ENCODE results near the gene PRRT1.

PRRT1 gene

GRCh38 chr6:32114796-32115195 is 36.9 kb downstream of the PRRT1 start:
- H3K4me1 ChIP-seq (ENCODE audit: control insufficient read depth in 1 of 2, insufficient read depth in 1 of 2, low read depth in 1 of 2, low read length in 1 of 2), result no peaks in the 10 kb centered on the region
- no peak overlapping the region for H3K4me3 ChIP-seq (ENCODE audit: low read depth in 1 of 2, low read length in 1 of 2)
- TF ChIP-seq CTCF (IDR thresholded peaks at IDR 0.05), result no peak
- no peaks in the 10 kb centered on the region for H3K9me3 ChIP-seq
- no peak overlapping the region for H3K27ac ChIP-seq
- peaks cover 3% of the 10 kb centered on the region for H3K27me3 ChIP-seq
- peaks cover 93% of the 10 kb centered on the region for H3K36me3 ChIP-seq

- peaks cover 82% of the 10 kb centered on the region for H3K36me3 ChIP-seq
- no peaks in the 10 kb centered on the region for H3K4me1 ChIP-seq (ENCODE audit: control insufficient read depth in 1 of 2, insufficient read depth in 1 of 2, low read depth in 1 of 2, low read length in 1 of 2)
- no peaks in the 10 kb centered on the region for H3K9me3 ChIP-seq
- no peak for TF ChIP-seq CTCF (IDR thresholded peaks at IDR 0.05)
- H3K27ac ChIP-seq, result peak overlapping the region; percentile 13
- peaks cover 14% of the 10 kb centered on the region for H3K27me3 ChIP-seq
- H3K4me3 ChIP-seq (ENCODE audit: low read depth in 1 of 2, low read length in 1 of 2), result no peak overlapping the region
Measured at GRCh38 chr6:32113386-32114352, 38.1 kb downstream of the PRRT1 start.

- Histone ChIP-seq H3K9me3 (no peaks in the 10 kb centered on the region), H3K27me3 (peaks cover 25% of the 10 kb centered on the region), H3K27ac (no peak overlapping the region), H3K4me3 (ENCODE audit: low read depth in 1 of 2, low read length in 1 of 2) (no peak overlapping the region), H3K4me1 (ENCODE audit: control insufficient read depth in 1 of 2, insufficient read depth in 1 of 2, low read depth in 1 of 2, low read length in 1 of 2) (no peaks in the 10 kb centered on the region), H3K36me3 (peaks cover 70% of the 10 kb centered on the region)
- no peak for TF ChIP-seq CTCF (IDR thresholded peaks at IDR 0.05)
Measured at GRCh38 chr6:32112431-32112980, 39.2 kb downstream of the PRRT1 start.

- no peak overlapping the region for H3K4me3 ChIP-seq (ENCODE audit: low read depth in 1 of 2, low read length in 1 of 2)
- H3K27me3 ChIP-seq, result peaks cover 35% of the 10 kb centered on the region
- no peaks in the 10 kb centered on the region for H3K9me3 ChIP-seq
- H3K27ac ChIP-seq, result no peak overlapping the region
- H3K36me3 ChIP-seq, result peaks cover 61% of the 10 kb centered on the region
- no peaks in the 10 kb centered on the region for H3K4me1 ChIP-seq (ENCODE audit: control insufficient read depth in 1 of 2, insufficient read depth in 1 of 2, low read depth in 1 of 2, low read length in 1 of 2)
- no peak for TF ChIP-seq CTCF (IDR thresholded peaks at IDR 0.05)
Measured at GRCh38 chr6:32111424-32112066, 40.2 kb downstream of the PRRT1 start.

- H3K4me3 ChIP-seq (ENCODE audit: low read depth in 1 of 2, low read length in 1 of 2), result no peak overlapping the region
Measured at GRCh38 chr6:32110632-32111031, 41.1 kb downstream of the PRRT1 start.

More at GRCh38 chr6:32110632-32111031, 41.1 kb downstream of the PRRT1 start:
- TF ChIP-seq CTCF (IDR thresholded peaks at IDR 0.05), result no peak
- Histone ChIP-seq H3K36me3 (peaks cover 51% of the 10 kb centered on the region), H3K27ac (no peak overlapping the region), H3K27me3 (peaks cover 41% of the 10 kb centered on the region), H3K9me3 (no peaks in the 10 kb centered on the region), H3K4me1 (ENCODE audit: control insufficient read depth in 1 of 2, insufficient read depth in 1 of 2, low read depth in 1 of 2, low read length in 1 of 2) (no peaks in the 10 kb centered on the region)
